Liver (tissue), 9 donors: ENCODE results near the gene RABL6. TPM values are rescaled to one million over a fixed set of nuclear protein-coding genes. Genes with fewer than 3 reads are reported as not detected.

ENCODE experiments used
- DNase-seq: peaks from one replicate; pipeline ENCODE4 v3.0.0-alpha.2; 2017; ENCODE audit warnings: low spot score
- H3K27ac ChIP-seq, 2 donors: one replicate each; pipeline ENCODE4 v1.7.0; 2013; ENCODE audit warnings: inconsistent platforms in 2 of 2, low read length in 2 of 2, control low read depth in 1 of 2, low read depth in 1 of 2, mild to moderate bottlenecking in 1 of 2
- H3K27me3 ChIP-seq, 4 donors: one replicate each; pipeline versions ENCODE4 v1.6.1 to v1.7.0; 2013; ENCODE audit warnings: low read length in 3 of 4, inconsistent platforms in 1 of 4, mild to moderate bottlenecking in 1 of 4, moderate library complexity in 1 of 4; ENCODE audit not compliant: control insufficient read depth in 4 of 4, insufficient read depth in 4 of 4
- H3K36me3 ChIP-seq, 4 donors: one replicate each; pipeline versions ENCODE4 v1.6.1 to v1.7.0; 2013; ENCODE audit warnings: low read length in 3 of 4, mild to moderate bottlenecking in 3 of 4, low read depth in 1 of 4, moderate library complexity in 1 of 4; ENCODE audit not compliant: control insufficient read depth in 4 of 4, insufficient read depth in 3 of 4
- H3K4me1 ChIP-seq, 4 donors: one replicate each; pipeline versions ENCODE4 v1.6.1 to v1.7.0; 2013; ENCODE audit warnings: low read length in 3 of 4, mild to moderate bottlenecking in 3 of 4, moderate library complexity in 1 of 4; ENCODE audit not compliant: control insufficient read depth in 4 of 4, insufficient read depth in 4 of 4
- H3K4me3 ChIP-seq, 3 donors: one replicate each; pipeline versions ENCODE4 v1.6.1 to v1.7.0; 2013; ENCODE audit warnings: low read length in 3 of 3, control low read depth in 1 of 3, low read depth in 1 of 3, mild to moderate bottlenecking in 1 of 3
- H3K9ac ChIP-seq, 2 donors: one replicate each; pipeline ENCODE4 v1.7.0; 2013; ENCODE audit warnings: low read length in 2 of 2, mild to moderate bottlenecking in 2 of 2, moderate library complexity in 2 of 2, control low read depth in 1 of 2, low read depth in 1 of 2
- H3K9me3 ChIP-seq, 4 donors: one replicate each; pipeline versions ENCODE4 v1.6.1 to v1.7.0; 2013; ENCODE audit warnings: low read length in 3 of 4; ENCODE audit not compliant: control insufficient read depth in 4 of 4
- ATF3 ChIP-seq: IDR thresholded peaks from 2 replicates; pipeline ENCODE4 v1.6.1; 2016; ENCODE audit warnings: antibody characterized with exemption
- CTCF ChIP-seq: fragments of 150-350 bp; IDR thresholded peaks from 2 replicates; pipeline ENCODE4 v1.5.1; 2017; ENCODE audit warnings: improper control_type of control experiment, low read depth, low read length; ENCODE audit not compliant: missing input control
- EGR1 ChIP-seq, 2 donors: IDR thresholded peaks; 2 replicates each; pipeline ENCODE4 v1.6.1; 2016 to 2018; ENCODE audit warnings: antibody characterized with exemption in 2 of 2, low read depth in 2 of 2
- FOXA2 ChIP-seq: IDR thresholded peaks from 2 replicates; pipeline ENCODE4 v1.6.1; 2016; ENCODE audit warnings: antibody characterized with exemption
- GABPA ChIP-seq, 2 donors: IDR thresholded peaks in 1 of 2; conservative IDR thresholded peaks in 1 of 2; 2 replicates each; pipeline ENCODE4 v1.6.1; 2016; ENCODE audit warnings: antibody characterized with exemption in 2 of 2, mild to moderate bottlenecking in 1 of 2, moderate library complexity in 1 of 2
- HNF4A ChIP-seq, 2 donors: conservative IDR thresholded peaks; 2 replicates each; pipeline ENCODE4 v1.6.1; 2016; ENCODE audit warnings: antibody characterized with exemption in 2 of 2, mild to moderate bottlenecking in 2 of 2
- HNF4G ChIP-seq: IDR thresholded peaks from 2 replicates; pipeline ENCODE4 v1.6.1; 2016; ENCODE audit warnings: antibody characterized with exemption
- JUND ChIP-seq, 2 donors: IDR thresholded peaks; 2 replicates each; pipeline ENCODE4 v1.6.1; 2016; ENCODE audit warnings: antibody characterized with exemption in 2 of 2
- MAX ChIP-seq: IDR thresholded peaks from 2 replicates; pipeline ENCODE4 v1.6.1; 2016; ENCODE audit warnings: antibody characterized with exemption
- NR2F2 ChIP-seq: IDR thresholded peaks from 2 replicates; pipeline ENCODE4 v1.6.1; 2016; ENCODE audit warnings: antibody characterized with exemption
- RAD21 ChIP-seq, 2 donors: IDR thresholded peaks; 2 replicates each; pipeline ENCODE4 v1.6.1; 2016; ENCODE audit warnings: antibody characterized with exemption in 2 of 2, mild to moderate bottlenecking in 2 of 2
- REST ChIP-seq: IDR thresholded peaks from 2 replicates; pipeline ENCODE4 v1.6.1; 2016; ENCODE audit warnings: antibody characterized with exemption, mild to moderate bottlenecking
- RXRA ChIP-seq, 2 donors: IDR thresholded peaks; 2 replicates each; pipeline ENCODE4 v1.6.1; 2017 to 2018; ENCODE audit warnings: antibody characterized with exemption in 2 of 2, mild to moderate bottlenecking in 1 of 2
- SP1 ChIP-seq: IDR thresholded peaks from 2 replicates; pipeline ENCODE4 v1.6.1; 2018; ENCODE audit warnings: antibody characterized with exemption, mild to moderate bottlenecking
- TAF1 ChIP-seq: conservative IDR thresholded peaks from 2 replicates; pipeline ENCODE4 v1.6.1; 2016; ENCODE audit warnings: antibody characterized with exemption, mild to moderate bottlenecking
- YY1 ChIP-seq: IDR thresholded peaks from 2 replicates; pipeline ENCODE4 v1.6.1; 2016; ENCODE audit warnings: antibody characterized with exemption, mild to moderate bottlenecking
- ZBTB33 ChIP-seq: IDR thresholded peaks from 2 replicates; pipeline ENCODE4 v1.6.1; 2016; ENCODE audit warnings: antibody characterized with exemption
- WGBS: extraction: QIAGEN DNeasy Blood & Tissue Kit; methylation state at CpG from one replicate; pipeline ENCODE4 v1.1.7; 2013; 5-methylcytosine and 5-hydroxymethylcytosine counted together
- polyA plus RNA-seq, 2 donors: library from polyadenylated mRNA; stranded (reverse) in 1 of 2; unstranded in 1 of 2; fragments of 200-250 nt in 1 of 2; fragments of >200 nt in 1 of 2; fragmentation: Nextera tagmentation in 1 of 2; extraction: Ambion mirVana in 1 of 2; gene quantifications; one replicate each; pipeline versions ENCODE4 v1.2.1 to v1.2.3, GENCODE V29; 2013 to 2015
- total RNA-seq, 2 donors: library from RNA; depleted of rRNA; stranded (reverse); fragments of >200 nt; gene quantifications; one replicate each; pipeline ENCODE4 v1.2.3, GENCODE V29; 2014
- donor health status: healthy.
- donor health status: healthy.
- donor health status: healthy.
- donor health status: healthy.
- donor health status: healthy.

The RABL6 gene
- total and polyA plus RNA-seq, 4 donors: 3.6 to 32.6 (median 10.7) TPM

- Histone ChIP-seq H3K9ac (no peak overlapping the region), H3K27me3 (no peaks in the 10 kb centered on the region), H3K27ac (no peak overlapping the region), H3K36me3 (no peaks in the 10 kb centered on the region), H3K4me3 (no peak overlapping the region), H3K9me3 (peaks cover 4 to 8% (median 5%) of the 10 kb centered on the region in 4 donors), H3K4me1 (peaks cover 0 to 2% (median 0%) of the 10 kb centered on the region in 4 donors)
- no peak for DNase-seq
- TF ChIP-seq TAF1 (no peak), EGR1 (IDR thresholded peaks at IDR 0.05; ENCODE audit: low read depth in 2 of 2) (no peak), RAD21 (IDR thresholded peaks at IDR 0.05) (no peak), REST (no peak), YY1 (no peak), CTCF (no peak), HNF4G (no peak), SP1 (no peak), ZBTB33 (no peak), RXRA (IDR thresholded peaks at IDR 0.05) (no peak), GABPA (IDR thresholded peaks at IDR 0.05 in 1 of 2, conservative IDR thresholded peaks at IDR 0.05 in 1 of 2) (no peak), MAX (no peak), HNF4A (conservative IDR thresholded peaks at IDR 0.05) (no peak)
- 94% methylated on average over 6 of the region's 6 CpGs for WGBS
Observed at GRCh38 chr9:136775191-136775590, 32.6 kb upstream of the RABL6 start.

- Histone ChIP-seq H3K4me3 (no peak overlapping the region), H3K27ac (no peak overlapping the region), H3K9ac (no peak overlapping the region), H3K4me1 (peaks cover 0 to 2% (median 0%) of the 10 kb centered on the region in 4 donors), H3K27me3 (no peaks in the 10 kb centered on the region), H3K36me3 (no peaks in the 10 kb centered on the region), H3K9me3 (peaks cover 4 to 8% (median 5%) of the 10 kb centered on the region in 4 donors)
- no peak for TF ChIP-seq CTCF
- TF ChIP-seq EGR1 (IDR thresholded peaks at IDR 0.05; ENCODE audit: low read depth in 2 of 2): no peak
- TF ChIP-seq TAF1: no peak
- TF ChIP-seq JUND (IDR thresholded peaks at IDR 0.05): no peak
- TF ChIP-seq RXRA (IDR thresholded peaks at IDR 0.05): no peak
- no peak for TF ChIP-seq ATF3
- no peak for TF ChIP-seq HNF4A (conservative IDR thresholded peaks at IDR 0.05)
- no peak for TF ChIP-seq ZBTB33
- no peak for TF ChIP-seq FOXA2
- TF ChIP-seq RAD21 (IDR thresholded peaks at IDR 0.05): no peak
- TF ChIP-seq HNF4G: no peak
- no peak for TF ChIP-seq SP1
- TF ChIP-seq NR2F2: no peak
- 67% methylated on average over 7 of the region's 7 CpGs for WGBS
- no peak for DNase-seq
Observed at GRCh38 chr9:136776947-136777346, 30.8 kb upstream of the RABL6 start.
